BLaER1 (cell line): ENCODE results near the gene SUMO3.

Source experiments
- H3K27ac ChIP-seq: shearing (Covaris generic); formaldehyde crosslinking; 2 replicates; pipeline ENCODE4 v1.8.1; 2022
- H3K27me3 ChIP-seq: shearing (Covaris generic); formaldehyde crosslinking; 2 replicates; pipeline ENCODE4 v1.8.1; 2022
- H3K36me3 ChIP-seq: shearing (Covaris generic); formaldehyde crosslinking; 2 replicates; pipeline ENCODE4 v1.8.1; 2022
- H3K4me1 ChIP-seq: shearing (Covaris generic); formaldehyde crosslinking; 2 replicates; pipeline ENCODE4 v1.8.1; 2022
- H3K4me2 ChIP-seq: shearing (Covaris generic); formaldehyde crosslinking; 2 replicates; pipeline ENCODE4 v1.8.1; 2022
- H3K4me3 ChIP-seq: shearing (Covaris generic); formaldehyde crosslinking; 2 replicates; pipeline ENCODE4 v1.8.1; 2022
- H3K9ac ChIP-seq: shearing (Covaris generic); formaldehyde crosslinking; 2 replicates; pipeline ENCODE4 v1.8.1; 2022
- H3K9me3 ChIP-seq: shearing (Covaris generic); formaldehyde crosslinking; 2 replicates; pipeline ENCODE4 v1.8.1; 2022
- H4K20me1 ChIP-seq: shearing (Covaris generic); formaldehyde crosslinking; 2 replicates; pipeline ENCODE4 v1.8.1; 2022
- Cebpa-rat ChIP-seq: shearing (Covaris generic); IDR thresholded peaks from 2 replicates; pipeline ENCODE4 v1.8.1; 2022

SUMO3 gene

DNA sequence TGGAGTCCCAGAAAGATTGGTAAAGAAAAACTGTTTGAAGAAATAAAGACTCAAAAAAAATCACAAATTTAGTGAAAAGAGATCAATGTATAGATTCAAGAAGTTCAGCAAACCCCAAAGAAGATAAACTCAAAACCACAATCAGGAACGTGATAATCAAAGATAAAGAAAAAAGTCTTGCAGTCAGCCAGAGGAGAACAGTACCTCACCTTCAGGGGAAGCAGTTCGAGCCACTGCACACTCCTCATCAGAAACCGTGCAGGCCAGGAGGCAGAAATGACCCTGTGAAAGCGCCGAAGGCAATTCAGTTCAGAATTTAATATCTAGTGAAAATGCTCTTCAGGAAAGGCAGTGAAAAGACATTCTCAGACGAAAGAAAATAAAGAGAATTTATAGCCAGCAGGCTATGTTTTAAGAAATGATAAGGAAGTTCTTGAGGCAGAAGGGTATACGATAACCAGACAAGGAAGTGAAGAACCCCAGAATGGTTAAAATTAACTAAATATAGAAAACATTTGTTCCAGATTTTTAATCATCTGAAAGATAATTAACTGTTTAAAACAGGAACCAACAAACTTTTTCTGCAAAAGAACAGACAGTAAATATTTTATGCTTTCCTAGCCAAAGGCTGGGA is 13.5 kb upstream of the SUMO3 start:
- Histone ChIP-seq H3K4me3 (no peak overlapping the region), H3K4me2 (peak overlapping the region; percentile 40; the same call in 1 of the 2 replicates), H3K27me3 (no peaks in the 10 kb centered on the region), H3K36me3 (no peaks in the 10 kb centered on the region), H3K9me3 (peaks cover 39% of the 10 kb centered on the region), H3K27ac (no peak overlapping the region), H4K20me1 (no peaks in the 10 kb centered on the region), H3K9ac (no peak overlapping the region), H3K4me1 (peaks cover 23% of the 10 kb centered on the region)
- TF ChIP-seq Cebpa-rat = no peak

DNA sequence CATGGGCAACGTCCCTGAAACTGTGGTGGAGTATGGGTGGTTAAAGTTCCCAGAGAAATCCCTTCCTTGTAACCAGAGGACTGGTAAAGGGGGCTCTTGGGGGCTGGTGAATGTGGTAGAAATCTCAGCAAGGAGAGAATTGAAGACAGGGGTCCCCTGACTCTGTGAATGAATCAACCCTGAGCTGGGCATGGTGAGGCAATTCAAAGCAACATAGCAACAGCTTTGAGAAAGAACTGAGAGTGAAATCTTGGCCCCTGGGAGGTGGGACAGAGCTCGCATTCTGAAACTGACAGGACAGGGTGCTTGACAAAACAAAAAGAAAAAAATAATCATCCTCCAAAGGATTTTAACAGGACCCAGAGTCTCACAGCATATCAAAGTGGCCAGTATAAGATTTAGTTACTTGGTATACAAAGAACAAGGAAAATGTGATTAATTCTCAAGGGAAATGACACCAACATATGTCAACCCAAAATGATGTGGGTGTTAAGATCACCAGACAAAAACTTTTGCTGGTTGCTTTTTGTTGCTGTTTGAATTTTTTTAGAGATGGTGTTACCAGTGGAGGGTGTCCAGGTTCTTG is 11.7 kb upstream of the SUMO3 start:
- Histone ChIP-seq H3K27ac (no peak overlapping the region), H3K4me2 (peak overlapping the region; percentile 25)
- no peak for TF ChIP-seq Cebpa-rat

DNA sequence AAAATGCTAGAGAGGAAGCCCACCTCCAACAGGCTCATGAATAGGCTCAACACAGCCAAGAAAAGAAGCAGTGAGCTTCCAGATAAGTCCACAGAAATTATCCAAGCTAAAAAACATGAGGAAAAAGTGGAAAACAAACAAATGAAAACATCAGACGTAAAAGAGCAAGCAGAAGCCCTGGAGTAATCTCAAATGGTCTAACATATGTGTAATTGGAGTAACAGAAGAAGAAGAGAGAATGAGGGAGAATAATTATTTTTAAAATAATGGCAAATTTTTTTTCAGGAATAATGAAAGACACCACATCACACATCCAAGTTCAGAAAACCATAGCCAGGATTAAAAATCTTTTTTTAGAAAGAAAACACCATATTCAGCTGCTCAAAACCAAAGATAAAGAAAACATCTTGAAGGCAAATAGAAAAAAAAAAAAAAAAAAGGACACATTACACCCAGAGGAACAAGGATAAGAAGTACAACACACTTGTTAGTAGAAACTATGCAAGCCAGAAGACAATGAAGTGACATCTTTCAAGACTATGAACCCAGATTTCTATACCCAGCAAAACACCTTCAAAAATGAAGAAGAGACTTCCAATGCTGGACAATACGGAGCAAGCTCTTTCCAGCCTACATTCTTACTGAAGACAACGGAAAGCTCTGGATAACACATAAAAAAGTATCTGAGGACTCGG is 10.6 kb upstream of the SUMO3 start:
- no peak overlapping the region for H3K9ac ChIP-seq
- no peaks in the 10 kb centered on the region for H3K27me3 ChIP-seq
- H3K9me3 ChIP-seq = peaks cover 61% of the 10 kb centered on the region
- peaks cover 22% of the 10 kb centered on the region for H3K4me1 ChIP-seq
- TF ChIP-seq Cebpa-rat = no peak
- H3K4me3 ChIP-seq = no peak overlapping the region
- no peak overlapping the region for H3K4me2 ChIP-seq
- no peak overlapping the region for H3K27ac ChIP-seq
- no peaks in the 10 kb centered on the region for H3K36me3 ChIP-seq
- no peaks in the 10 kb centered on the region for H4K20me1 ChIP-seq

More for the DNA sequence above, 11.7 kb upstream of the SUMO3 start:
- no peaks in the 10 kb centered on the region for H4K20me1 ChIP-seq
- H3K4me3 ChIP-seq = no peak overlapping the region
- no peaks in the 10 kb centered on the region for H3K27me3 ChIP-seq
- peaks cover 22% of the 10 kb centered on the region for H3K4me1 ChIP-seq
- H3K9me3 ChIP-seq = peaks cover 50% of the 10 kb centered on the region
- no peaks in the 10 kb centered on the region for H3K36me3 ChIP-seq
- no peak overlapping the region for H3K9ac ChIP-seq

DNA sequence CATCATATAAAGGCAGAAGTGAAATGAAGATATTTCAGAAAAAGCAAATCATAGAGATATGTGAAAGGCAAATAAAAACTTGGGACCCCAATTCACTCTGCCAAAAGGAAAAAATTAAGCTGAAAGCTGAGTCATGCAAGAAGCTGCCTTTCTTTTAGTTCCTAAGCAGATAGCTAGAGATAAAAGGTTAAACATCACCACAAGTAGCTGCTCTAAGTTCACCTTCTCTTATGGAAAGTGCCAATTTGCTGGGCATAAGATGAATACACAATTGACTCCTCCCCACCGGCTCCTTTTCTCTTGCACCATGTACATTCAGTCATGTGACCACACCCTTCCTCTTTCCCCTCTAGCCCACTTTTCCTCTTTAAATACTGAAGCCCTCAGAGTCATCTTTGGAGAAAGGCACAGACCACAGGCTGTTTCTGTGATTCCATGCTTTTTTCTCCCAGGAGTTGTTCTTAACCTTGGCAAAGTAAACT is 5.4 kb upstream of the SUMO3 start:
- no peaks in the 10 kb centered on the region for H3K27me3 ChIP-seq

DNA sequence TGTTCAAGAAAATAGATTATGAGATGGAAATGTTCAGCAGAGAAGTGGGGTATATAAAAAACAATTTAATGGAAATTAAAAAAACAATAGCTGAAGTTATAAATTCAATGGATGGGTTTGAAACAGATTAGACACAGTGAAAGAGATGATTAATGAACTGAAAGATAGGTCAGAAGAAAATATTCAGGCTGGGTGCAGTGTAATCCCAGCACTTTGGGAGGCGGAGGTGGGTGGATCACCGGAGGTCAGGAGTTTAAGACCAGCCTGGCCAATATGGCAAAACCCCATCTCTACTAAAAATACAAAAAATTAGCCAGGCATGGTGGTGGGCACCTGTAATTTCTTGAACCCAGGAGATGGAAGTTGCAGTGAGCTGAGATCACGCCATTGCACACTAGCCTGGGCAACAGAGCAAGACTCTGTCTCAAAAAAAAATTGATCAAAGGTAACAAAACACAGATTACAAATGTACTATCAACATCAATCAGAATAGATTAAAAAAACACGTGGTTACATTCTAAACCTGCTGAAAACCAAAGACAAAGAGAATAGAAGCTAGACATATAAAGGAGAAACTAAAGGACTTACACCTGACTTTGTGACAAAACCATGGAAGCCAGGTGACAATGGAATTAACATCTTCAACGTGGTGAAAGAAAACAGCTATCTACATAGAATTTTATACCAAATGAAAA is 4.8 kb upstream of the SUMO3 start:
- Histone ChIP-seq H4K20me1 (no peaks in the 10 kb centered on the region), H3K4me3 (no peak overlapping the region), H3K4me2 (no peak overlapping the region), H3K27me3 (no peaks in the 10 kb centered on the region), H3K9ac (no peak overlapping the region), H3K36me3 (no peaks in the 10 kb centered on the region), H3K27ac (no peak overlapping the region), H3K4me1 (peaks cover 12% of the 10 kb centered on the region), H3K9me3 (peaks cover 70% of the 10 kb centered on the region)
- TF ChIP-seq Cebpa-rat = no peak

More for the DNA sequence above, 5.4 kb upstream of the SUMO3 start:
- Histone ChIP-seq H3K36me3 (no peaks in the 10 kb centered on the region), H3K4me1 (peaks cover 12% of the 10 kb centered on the region), H3K4me3 (no peak overlapping the region), H3K9me3 (peaks cover 76% of the 10 kb centered on the region), H3K4me2 (no peak overlapping the region), H4K20me1 (no peaks in the 10 kb centered on the region), H3K27ac (no peak overlapping the region), H3K9ac (no peak overlapping the region)
- no peak for TF ChIP-seq Cebpa-rat

DNA sequence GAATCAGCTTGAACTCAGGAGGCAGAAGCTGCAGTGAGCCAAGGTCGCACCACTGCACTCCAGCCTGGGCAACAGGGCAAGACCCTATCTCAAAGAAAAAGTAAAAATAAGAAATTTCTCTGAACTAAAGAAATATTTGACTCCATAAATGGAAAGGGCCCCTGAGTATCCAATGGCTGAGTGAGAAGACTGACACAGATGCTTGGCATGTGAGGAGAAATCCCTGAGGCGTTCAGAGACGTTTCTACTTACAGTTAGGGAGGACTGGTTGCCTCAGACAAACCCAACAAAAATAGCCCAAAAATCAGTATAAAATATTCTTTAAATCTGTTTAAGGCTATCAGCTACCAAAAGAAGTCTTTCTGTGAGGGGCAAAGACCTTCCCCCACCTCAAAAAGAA is 3.0 kb upstream of the SUMO3 start:
- peaks cover 17% of the 10 kb centered on the region for H4K20me1 ChIP-seq
- peaks cover 52% of the 10 kb centered on the region for H3K9me3 ChIP-seq
- TF ChIP-seq Cebpa-rat = no peak
- H3K27ac ChIP-seq = no peak overlapping the region
- no peak overlapping the region for H3K4me3 ChIP-seq
- no peak overlapping the region for H3K4me2 ChIP-seq
- peaks cover 26% of the 10 kb centered on the region for H3K4me1 ChIP-seq
- 0 out of 2 replicates have a peak, but pooled peaks cover 4% of the 10 kb centered on the region for H3K36me3 ChIP-seq
- H3K27me3 ChIP-seq = no peaks in the 10 kb centered on the region
- H3K9ac ChIP-seq = no peak overlapping the region

DNA sequence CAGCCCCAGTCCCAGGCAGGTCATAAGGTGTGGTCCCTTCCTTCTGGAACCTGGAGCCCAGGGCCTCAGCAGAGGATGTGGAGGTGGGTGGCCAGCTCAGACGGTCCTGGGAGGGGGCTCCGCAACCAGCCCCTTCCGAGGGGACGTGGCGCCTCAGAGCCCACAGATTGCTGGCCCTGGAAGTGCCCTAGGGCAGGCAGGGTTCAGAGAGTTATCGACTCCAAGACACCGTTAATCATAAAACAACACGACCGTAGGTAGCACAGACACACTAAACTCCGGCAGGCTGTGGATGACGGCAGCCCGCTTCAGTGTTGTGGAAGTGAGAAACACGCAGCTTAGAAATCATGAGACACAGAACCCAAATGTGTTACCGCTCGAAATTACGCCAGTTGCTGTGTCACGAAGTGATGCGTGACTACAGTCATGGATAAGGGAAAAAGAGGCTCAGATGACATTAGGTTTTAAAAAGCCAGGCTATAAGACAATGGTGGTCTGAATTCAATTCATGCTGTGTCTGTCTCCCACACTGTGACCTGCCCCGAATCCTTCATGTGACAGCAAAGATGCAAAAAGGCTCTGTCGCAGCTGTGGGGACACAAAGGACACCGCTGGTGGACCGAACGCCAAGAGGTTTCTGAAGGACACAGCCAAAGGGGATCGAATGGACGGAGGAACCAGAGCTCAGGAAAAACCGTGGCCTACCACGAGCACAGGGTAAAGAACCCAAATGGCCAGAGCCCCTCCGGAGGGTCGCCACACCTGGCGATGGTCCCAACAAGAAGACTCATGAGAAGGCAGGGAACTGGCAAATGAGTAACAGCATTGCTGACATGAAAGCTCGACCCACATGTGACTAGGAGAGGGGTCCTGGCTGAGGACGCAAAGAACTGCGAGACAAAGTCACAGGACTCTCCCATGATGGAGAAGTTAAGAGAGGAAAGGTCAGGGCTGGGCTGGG is 1.7 kb upstream of the SUMO3 start:
- no peak overlapping the region for H3K9ac ChIP-seq
- H3K27ac ChIP-seq = no peak overlapping the region
- peak overlapping the region; percentile 88 for H3K4me2 ChIP-seq
- H4K20me1 ChIP-seq = peaks cover 30% of the 10 kb centered on the region
- H3K36me3 ChIP-seq = 0 out of 2 replicates have a peak, but pooled peaks cover 8% of the 10 kb centered on the region
- peaks cover 39% of the 10 kb centered on the region for H3K4me1 ChIP-seq
- no peak for TF ChIP-seq Cebpa-rat
- peaks cover 47% of the 10 kb centered on the region for H3K9me3 ChIP-seq
- H3K4me3 ChIP-seq = no peak overlapping the region
- no peaks in the 10 kb centered on the region for H3K27me3 ChIP-seq

DNA sequence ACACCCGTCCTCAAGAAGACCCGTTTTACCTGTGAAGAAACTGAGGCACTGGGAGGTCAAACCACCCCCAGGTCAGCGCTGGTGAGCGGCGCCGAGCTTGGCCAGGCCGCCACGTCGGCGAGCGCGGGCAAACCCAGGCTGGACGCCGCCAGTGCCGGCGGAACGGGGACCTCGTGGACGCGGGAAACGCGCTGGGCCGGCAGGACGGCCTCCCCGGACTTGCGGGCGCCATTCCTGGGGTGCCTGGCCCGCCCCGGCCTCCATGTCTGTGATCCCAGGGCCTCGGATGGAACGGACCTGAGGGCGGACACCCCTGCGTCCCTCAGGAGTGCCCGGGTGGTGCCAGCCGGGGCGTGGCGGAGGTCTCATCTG is 764 bp upstream of the SUMO3 start:
- Histone ChIP-seq H3K27me3 (no peaks in the 10 kb centered on the region), H3K4me1 (peaks cover 49% of the 10 kb centered on the region), H3K9ac (peak overlapping the region; percentile 95), H3K9me3 (peaks cover 37% of the 10 kb centered on the region), H3K4me3 (peak overlapping the region; percentile 86), H3K36me3 (peaks cover 11% of the 10 kb centered on the region), H3K4me2 (peak overlapping the region; percentile 88), H3K27ac (peak overlapping the region; percentile 98), H4K20me1 (peaks cover 39% of the 10 kb centered on the region)
- no peak for TF ChIP-seq Cebpa-rat

DNA sequence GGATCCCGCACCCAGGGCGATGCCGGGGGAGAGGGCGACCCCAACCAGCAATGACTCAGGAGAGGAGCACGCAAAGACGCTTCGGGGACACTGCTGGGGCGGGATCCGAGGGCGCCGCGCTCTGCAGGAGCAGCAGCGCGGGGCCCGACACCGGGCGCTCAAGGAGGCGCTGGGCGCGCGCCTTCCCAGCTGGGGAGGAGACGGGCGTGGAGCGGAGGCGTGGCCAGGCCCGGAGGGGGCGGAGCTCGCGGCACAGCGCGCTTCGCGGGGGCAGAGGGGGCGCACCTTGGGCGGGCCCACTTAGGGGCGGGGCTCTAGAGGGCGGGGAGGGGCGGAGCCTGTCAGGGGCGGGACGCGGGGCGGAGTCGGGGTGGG is 369 bp downstream of the SUMO3 start:
- no peak for TF ChIP-seq Cebpa-rat
- peak overlapping the region; percentile 98 for H3K27ac ChIP-seq

More for the DNA sequence above, 369 bp downstream of the SUMO3 start:
- no peaks in the 10 kb centered on the region for H3K27me3 ChIP-seq
- peaks cover 60% of the 10 kb centered on the region for H3K4me1 ChIP-seq
- peaks cover 15% of the 10 kb centered on the region for H3K36me3 ChIP-seq
- peak overlapping the region; percentile 89 for H3K4me2 ChIP-seq
- peaks cover 26% of the 10 kb centered on the region for H3K9me3 ChIP-seq
- peaks cover 51% of the 10 kb centered on the region for H4K20me1 ChIP-seq
- H3K4me3 ChIP-seq = peak overlapping the region; percentile 86
- peak overlapping the region; percentile 95 for H3K9ac ChIP-seq
